Stimulated activated CD8-positive, alpha-beta memory T cell treated with anti-CD3 and anti-CD28 coated beads, Interleukin-7, amount 100 ng/mL, for 4 hours (primary cell): ENCODE results near the gene MRTFB.
"Not testable (repeated sequence)": the region's sequence is repeated elsewhere in the genome, so short reads cannot be mapped to it uniquely, and the experiment has no call there.

Experiments used
- DNase-seq, 2 donors: peaks; one replicate each; pipeline ENCODE4 v3.0.0-alpha.2; 2020; ENCODE audit warnings: low read depth in 2 of 2

The MRTFB gene

DNA sequence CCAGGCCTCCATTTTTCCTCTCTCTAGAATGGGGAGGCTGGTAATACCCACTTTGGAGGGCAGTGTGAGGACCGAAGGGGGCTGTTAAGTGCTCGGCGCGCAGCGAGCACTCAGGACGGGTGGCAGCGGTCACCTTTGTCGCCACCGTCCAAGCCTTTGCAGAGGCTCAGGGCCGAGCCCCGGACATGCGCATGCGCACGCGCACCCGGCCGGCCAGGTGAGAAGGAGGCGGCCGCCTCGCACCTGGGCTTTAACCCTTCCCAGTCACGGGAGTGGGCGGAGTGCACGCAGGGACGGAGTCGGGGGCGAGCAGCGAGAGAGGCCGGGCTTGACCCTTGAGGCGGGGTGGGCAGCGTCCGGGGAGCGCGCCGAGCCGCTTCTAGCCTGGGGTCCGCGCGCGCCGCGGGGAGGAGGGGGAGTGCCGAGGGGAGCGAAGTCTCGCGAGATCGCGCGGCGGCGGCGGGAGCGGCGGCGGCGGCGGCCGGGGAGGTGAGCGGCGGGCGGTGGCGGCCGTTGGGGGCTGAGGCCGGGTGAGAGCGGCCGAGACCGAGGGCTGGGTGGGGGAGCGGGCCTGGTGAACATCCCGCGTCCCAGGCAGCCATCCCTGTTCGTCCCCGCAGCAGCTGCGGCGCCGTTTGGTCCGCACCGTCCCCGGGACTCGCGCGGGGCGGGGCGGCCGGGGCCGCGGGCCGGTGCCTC is at the start of gene MRTFB:
MRTFB (plus strand) TSS at position 443 of the 699 bp plus-strand sequence. CDS start 69,288 bp downstream, outside the sequence.
- DNase-seq: peak; percentile 46 to 74

DNA sequence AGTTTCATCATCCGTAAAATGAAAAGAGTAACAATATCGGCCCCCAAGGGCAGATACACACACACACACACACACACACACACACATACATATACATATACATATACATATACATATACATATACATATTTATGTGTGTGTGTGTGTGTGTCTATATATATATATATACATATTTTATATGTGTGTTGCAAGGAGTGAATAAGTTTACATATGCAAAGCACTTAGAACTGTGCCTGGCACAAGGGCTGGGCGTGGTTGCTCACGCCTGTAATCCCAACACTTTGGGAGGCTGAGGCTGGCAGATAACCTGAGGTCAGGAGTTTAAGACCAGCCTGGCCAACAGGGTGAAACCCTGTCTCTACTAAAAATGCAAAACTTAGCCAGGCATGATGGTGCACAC is 47.6 kb upstream of the MRTFB start:
- not testable (repeated sequence) for DNase-seq

GRCh38 chr16:14024283-14024682 is 46.8 kb upstream of the MRTFB start:
- no peak for DNase-seq

GRCh38 chr16:14026572-14027285 is 44.4 kb upstream of the MRTFB start:
- DNase-seq: no peak

GRCh38 chr16:14028202-14028601 is 42.9 kb upstream of the MRTFB start:
- DNase-seq: no peak

GRCh38 chr16:14029658-14030057 is 41.5 kb upstream of the MRTFB start:
- no peak for DNase-seq

DNA sequence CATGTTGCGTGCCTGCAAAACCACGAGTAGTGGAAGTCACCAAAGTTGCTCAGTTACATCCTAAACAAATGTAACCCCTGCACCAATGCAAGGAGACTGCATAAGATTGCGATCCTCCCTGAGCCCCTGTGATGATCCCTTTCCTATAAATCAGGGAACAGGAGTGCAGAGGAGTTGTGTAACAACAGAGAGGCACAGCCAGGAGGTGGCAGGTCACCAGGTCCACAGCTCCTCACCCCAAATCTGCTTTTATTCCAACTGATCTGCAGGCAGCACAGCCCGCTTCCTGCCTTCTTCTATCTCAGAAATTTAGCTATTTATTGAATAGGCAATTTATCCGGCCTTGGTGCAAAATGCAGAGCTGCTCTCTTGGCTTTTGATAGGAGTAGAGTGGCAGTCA is 36.0 kb upstream of the MRTFB start:
- no peak for DNase-seq

DNA sequence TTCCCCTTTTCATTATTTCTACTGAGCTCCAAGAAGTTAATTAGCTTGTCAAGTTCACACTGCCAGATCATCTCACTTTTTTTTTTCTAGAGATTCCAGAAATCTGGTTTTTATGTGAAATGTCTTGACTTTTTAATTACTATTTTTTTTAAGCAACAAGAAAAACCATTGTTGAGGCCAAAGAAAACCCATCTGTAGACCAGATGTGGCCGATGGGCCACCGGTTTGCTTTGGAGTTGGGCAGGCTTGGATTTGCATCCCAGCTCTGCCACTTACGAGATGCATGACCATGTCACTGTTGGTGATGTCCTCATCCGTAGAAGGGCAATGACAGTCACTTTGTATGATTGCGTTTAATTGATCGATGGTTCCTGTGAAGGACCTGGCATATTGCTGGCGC is 34.2 kb upstream of the MRTFB start:
- no peak for DNase-seq

DNA sequence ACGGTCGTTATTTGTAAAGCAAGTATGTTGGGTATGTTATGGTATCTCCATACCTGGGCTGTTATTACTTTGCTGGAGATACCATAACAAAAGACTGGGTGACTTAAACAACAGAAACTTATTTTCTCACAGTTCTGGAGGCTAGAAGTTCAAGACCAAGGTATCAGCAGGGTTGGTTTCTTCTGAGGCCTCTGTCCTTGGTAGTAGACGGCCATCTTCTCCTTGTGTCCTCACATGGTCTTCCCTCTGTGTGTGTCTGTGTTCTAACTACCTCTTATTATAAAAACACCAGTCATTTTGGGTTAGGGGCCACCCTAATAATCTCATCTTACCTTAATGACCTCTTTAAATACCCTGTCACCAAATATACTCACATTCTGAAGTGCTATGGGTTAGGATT is 33.2 kb upstream of the MRTFB start:
- DNase-seq: no peak

DNA sequence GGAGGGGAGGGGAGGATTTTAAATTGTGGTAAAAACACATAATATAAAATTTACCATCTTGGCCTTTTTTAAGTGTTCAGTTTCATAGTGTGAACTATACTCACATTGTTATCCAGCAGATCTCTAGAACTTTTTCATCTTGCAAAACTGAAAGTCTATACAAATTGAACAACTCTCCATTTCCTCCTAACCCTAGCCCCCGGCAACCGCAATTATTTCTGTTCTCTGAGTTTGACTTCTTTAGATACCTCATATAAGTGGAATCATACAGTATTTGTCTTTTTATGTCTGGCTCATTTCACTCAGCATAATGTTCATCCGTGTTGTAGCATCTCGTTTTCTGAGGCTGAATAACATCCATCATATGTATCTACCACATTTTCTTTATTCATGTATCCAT is 30.0 kb upstream of the MRTFB start:
- DNase-seq: no peak

- no peak for DNase-seq
These were observed 28.4 kb upstream of the MRTFB start for GRCh38 chr16:14042706-14043105.

- no peak for DNase-seq
These were observed 27.8 kb upstream of the MRTFB start for GRCh38 chr16:14043278-14043677.

GRCh38 chr16:14043793-14044192 is 27.3 kb upstream of the MRTFB start:
- DNase-seq: no peak

DNA sequence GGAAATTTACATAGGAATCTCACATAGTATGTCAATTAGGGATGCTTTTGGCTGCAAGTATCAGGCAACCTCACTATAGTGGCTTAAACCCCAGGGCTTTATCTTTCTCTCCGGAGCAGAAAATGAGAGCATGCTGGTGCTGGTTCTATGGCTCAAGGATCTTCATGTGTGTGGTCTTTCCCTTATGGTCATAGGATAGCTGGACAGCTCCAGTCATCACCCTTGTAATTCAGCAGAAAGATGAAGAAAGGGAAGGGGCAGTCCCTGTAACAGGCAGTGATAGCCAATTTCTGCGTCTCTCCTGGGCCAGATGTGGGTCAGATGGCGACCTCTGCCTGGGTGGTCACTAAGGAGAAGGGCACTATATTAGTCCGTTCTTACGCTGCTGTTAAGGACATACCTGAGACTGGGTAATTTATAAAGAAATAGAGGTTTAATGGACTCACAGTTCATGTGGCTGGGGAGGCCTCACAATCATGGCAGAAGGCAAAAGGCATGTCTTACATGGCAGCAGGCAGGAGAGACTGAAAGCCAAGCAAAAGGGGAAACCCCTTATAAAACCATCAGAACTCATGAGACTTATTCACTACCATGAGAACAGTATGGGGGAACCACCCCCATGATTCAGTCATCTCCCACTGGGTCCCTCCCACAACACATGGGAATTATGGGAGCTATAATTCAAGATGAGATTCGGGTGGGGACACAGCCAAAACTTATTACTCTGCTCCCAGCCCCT is 23.8 kb upstream of the MRTFB start:
- DNase-seq: not testable (repeated sequence)

DNA sequence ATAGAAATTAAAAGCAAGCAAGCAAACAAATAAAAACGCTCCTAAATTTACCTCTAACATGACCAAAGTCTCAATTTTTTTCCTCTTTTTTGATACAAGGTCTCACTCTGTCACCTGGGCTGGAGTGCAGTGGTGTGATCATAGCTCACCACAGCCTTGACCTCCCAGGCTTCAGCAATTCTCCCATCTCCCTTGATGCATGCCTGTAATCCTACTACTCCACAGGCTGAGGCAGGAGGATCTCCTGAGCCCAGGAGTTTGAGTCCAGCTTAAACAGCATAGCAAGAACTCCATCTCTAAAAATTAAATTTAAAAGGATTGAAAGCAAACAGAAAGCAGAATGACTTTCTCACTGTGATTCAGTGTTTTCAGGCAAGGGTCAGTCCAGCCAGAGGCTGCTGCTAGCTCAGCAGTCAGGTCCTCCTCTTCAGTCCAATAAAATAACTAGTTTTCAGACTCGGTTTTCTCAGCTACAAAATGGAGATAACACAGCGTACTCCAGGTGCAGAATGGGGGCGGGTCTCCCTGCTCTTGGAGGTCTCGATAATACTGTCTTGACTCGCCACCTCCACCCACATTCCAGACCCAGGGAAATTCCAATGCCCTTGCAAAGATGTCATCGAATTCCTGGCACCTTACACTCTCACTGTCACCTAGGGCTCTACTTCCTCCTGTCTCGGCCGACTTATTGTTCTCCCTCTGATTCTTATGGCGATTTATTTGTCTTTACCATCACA is 20.7 kb upstream of the MRTFB start:
- DNase-seq: no peak

DNA sequence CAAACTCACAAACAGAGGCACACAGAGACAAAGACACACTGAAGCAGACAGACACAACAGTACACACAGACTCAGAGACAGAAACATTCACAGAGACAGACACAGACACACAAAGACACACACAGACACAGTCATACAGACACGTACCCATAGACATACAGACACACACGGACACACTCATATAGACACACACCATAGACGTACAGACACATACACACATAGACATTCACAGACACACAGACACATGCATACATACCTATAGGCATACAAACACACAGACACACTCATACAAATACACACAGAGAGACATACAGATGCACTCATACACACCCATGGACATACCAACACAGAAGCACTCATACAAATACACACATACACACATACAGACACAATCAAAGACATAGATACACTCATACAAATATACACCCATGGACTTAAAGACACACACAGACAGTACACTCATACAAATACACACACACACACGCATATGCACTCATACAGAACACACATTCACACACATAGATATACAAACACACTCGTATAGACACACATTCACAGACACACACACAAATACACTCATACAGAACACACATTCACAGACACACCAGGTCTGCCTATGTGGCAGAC is 19.9 kb upstream of the MRTFB start:
- DNase-seq: no peak

GRCh38 chr16:14056970-14057369 is 14.1 kb upstream of the MRTFB start:
- no peak for DNase-seq

DNA sequence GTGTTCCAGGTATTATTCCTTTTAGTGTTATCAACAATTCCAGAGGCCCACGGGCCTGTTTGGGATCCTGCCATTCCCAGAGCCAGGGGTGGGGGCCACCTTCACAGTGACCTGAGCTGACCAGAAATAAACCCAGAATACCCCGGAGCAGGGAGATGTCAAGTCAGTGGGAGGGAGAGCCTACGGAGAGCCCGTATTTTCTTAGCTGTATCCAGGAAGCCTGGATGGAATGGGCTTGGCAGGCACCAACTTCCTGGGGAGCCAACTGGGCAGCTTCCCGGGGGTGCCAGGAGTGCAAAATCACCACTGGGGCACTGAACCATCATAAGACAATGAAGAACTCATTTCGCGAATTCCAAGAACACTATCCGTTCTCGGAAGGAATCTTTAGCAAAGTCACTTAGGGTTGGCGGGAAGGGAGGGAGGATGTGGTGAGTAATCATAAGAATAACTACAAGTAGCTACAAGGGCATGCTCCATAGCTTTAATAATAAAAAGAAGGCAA is 13.2 kb upstream of the MRTFB start:
- DNase-seq: no peak

DNA sequence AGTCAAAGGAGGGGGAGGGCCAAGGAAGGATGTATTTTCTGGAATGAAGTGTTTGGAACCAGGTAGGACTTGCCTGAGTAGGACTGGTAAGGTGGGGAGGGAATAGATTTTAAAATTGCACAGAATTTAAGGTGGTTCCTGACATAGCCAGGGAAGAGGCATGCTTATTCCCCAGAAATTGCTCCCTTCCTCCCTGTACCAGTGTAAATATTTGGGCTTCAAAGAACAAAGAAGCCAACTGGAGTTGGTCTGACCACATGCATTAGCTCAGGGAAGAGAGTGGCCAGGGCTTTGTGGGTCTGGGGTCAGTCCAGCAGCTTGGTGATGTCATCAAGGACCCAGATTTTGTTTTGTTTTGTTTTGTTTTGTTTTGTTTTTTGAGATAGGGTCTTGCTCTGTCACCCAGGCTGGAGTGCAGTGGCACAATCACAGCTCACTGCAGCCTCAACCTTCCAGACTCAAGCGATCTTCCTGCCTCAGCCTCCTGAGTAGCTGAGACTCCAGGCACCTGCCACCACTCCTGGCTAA is 9.3 kb upstream of the MRTFB start:
- DNase-seq: no peak

GRCh38 chr16:14062261-14062660 is 8.9 kb upstream of the MRTFB start:
- no peak for DNase-seq
